NCI-H82 treated with DMSO at 0.1 percent for 48 hours (cell line): ENCODE results near the gene ATG16L1.
"Not testable (repeated sequence)": the region's sequence is repeated elsewhere in the genome, so short reads cannot be mapped to it uniquely, and the experiment has no call there.

Experiments
- DNase-seq: peaks from one replicate; lab custom pipeline; 2025; ENCODE audit not compliant: unreplicated experiment; lab: John Stamatoyannopoulos, UW

The ATG16L1 gene

DNA sequence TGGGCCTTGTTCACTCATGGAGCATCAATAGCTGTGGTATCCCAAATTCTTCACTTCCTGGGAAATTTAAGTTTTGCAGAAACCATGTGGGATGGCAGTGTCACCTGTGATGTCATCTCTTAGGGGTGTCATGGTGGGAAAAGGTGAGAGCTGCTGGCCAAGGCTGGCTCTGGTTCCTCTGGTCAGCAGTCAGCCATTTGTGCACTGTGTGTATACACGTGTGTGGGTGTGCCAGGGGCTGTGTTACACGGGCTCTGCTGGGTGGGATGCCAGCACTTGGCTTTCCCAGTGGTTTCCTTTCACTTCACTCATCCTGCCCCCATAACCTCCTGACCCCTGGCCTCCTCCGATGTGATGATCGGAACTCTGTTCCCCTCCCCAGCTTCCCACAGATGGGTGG, 77.4 kb downstream of the ATG16L1 start:
- no peak for DNase-seq

DNA sequence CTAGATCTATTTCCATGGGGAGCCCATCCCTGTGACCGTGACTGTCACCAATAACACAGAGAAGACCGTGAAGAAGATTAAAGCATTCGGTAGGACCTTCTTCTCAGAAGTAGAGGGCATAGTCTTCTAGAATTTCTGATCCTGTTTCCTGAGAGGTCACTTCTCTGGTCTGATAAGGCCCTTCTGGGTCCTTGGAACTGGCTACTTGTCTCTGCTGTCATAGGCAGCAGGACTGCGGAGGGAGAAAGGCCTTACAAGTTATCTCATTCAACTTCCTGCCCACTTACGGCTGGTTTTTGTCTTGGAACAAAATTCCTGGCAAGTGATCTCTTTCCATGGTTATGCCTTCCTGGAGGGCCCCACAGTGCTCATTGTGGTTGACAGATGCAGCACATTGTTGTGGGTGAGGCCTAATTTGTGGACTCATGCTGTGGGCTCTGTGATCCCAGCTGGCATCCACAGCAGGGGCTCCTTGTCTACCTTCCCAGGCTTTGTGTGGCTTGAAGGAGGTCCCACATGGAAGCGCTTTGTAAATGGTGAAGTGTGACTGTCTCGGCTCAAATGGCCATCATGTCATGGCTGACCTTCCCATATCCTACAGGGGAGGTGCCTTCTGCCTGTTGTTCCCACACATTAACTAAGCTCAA, 78.1 kb downstream of the ATG16L1 start:
- DNase-seq = no peak

DNA sequence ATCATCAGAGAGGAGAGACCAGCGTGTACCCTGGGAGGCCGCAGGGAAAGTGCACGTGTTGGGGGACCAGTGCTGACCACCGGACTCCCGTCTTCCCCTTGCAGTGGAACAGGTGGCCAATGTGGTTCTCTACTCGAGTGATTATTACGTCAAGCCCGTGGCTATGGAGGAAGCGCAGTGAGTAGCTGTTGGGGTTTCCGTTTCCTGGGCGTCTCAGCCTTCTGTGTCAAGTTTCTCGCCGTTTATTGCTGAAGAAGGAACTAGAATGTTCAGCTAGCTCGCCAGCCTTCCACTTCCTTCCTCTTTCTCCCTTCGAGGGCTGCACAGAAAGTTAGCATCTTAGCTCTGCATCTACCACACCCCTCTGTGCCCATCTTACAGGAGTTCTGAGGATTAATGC, 80.1 kb downstream of the ATG16L1 start:
- DNase-seq = no peak

DNA sequence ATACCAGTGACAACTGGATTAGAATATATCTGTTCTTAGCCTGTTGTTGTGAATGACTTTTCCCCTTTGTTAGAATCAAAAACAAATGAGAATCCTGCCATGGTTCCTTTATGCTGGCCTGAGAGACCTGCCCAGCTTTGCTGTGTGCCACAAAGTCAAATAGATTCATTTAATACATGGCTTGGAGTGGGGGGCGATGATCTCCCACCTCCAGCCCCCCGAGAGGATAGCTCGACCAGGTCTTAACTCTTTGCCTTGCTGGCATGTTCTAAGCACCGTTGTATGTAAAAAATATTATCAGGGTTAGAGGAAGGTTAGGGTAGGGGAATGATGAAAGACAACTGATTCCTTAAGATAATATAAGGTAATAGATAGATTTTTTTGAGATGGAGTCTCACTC, 80.7 kb downstream of the ATG16L1 start:
- no peak for DNase-seq

DNA sequence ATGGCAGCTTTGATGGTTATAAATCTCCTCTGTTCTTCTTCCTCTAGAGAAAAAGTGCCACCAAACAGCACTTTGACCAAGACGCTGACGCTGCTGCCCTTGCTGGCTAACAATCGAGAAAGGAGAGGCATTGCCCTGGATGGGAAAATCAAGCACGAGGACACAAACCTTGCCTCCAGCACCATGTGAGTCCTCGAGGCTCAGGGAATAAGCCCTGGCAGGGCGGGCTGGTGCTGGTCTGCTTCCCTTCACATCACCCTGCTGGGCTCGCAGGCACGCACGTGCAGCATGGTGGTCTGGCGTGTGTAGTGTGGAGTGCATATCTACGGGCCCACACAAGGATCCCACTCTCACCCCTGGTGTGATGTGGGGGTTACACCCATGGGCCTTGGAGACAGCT, 83.4 kb downstream of the ATG16L1 start:
- no peak for DNase-seq

DNA sequence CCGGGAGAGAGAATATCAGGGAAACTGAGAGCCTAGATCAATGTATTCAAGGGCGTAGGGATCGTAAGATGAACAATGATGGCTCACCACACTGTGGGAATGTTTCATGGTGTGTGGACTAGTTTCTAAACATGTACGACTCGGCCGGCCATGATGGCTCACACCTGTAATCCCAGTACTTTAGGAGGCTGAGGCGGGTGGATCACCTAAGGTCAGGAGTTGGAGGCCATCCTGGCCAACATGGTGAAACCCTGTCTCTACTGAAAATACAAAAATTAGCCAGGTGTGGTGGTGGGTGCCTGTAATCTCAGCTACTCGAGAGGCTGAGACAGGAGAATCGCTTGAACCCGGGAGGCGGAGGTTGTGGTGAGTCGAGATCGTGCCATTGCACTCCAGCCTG, 84.6 kb downstream of the ATG16L1 start:
- DNase-seq = not testable (repeated sequence)

DNA sequence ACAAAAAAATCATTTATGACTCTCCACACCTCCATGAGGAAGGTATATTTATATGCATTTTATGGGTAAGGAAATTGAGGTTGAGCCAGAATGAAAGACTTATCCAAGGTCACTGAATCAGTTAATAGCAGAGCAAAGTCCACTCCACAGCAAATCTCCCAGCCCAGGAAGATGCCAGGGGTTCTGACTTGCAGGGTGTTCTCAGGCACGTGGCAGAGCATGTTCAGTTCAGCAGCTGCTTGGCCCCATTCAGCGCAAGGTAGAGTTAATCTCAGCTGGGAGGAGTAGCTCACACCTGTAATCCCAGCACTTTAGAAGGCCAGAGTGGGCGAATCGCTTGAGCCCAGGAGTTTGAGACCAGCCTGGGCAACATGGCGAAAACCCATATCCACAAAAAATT, 85.1 kb downstream of the ATG16L1 start:
- DNase-seq = no peak

DNA sequence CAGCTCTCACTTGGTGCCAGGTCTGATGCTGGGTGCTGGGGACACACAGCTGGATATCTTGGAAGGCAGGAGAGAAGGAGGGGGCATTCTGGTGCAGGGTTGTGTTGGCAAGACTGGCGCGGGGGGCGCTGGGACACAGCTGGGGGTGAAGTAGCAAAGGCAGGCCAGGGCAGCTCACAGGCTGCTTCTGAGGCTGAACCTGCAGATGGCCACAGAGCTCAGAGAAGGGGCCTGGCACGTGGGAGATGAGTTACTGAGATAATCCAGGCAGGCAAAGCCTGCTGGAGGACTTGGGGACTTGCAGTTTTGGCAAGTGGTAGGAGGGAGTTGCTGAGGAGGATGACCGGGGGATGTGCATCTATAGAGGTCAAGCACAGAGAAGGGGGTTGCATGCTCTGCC, 86.6 kb downstream of the ATG16L1 start:
- DNase-seq = peak; percentile 50

DNA sequence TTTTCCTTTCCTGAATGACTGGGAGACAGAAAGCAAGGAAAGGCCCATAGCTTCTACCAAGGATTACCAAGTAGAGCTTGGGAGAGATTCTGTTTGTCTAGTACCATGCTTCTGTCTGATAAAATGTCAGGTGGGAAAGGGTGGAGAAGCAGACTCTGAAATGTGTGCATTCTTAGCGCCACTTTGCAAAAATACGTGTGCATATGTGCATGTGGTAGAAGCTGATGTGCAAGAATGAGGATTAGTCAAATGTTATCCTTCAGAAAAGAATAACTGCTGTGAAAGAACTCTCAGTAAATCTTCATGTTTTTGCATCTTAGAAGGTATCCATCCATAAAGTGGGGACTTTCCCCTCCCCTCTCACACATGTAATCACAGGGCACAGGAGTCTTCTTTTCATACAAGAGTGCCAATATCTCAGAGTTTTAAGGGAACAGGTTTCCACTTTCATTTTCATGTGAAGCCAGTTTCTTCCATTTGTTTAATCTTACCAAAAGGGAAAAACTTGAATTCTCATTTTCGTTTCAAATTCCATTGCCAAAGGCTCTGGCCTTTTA, 87.4 kb downstream of the ATG16L1 start:
- DNase-seq = no peak

DNA sequence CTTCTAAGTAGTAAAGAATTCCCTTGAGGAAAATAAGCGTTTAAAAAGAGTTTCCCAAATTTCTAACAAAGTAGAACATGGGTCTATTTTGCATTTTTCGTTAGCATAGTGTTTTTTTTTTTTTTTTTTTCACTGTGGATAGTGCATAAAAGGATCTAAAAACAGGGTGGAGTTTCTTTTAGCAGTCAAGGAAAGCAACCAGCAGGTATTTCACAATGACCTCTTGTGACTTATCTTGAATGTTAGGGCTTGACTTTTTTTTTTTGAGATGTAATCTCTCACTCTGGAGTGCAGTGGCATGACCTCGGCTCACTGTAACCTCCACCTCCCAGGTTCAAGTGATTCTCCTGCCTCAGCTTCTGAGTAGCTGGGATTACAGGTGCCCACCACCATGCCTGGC, 88.0 kb downstream of the ATG16L1 start:
- DNase-seq = no peak

DNA sequence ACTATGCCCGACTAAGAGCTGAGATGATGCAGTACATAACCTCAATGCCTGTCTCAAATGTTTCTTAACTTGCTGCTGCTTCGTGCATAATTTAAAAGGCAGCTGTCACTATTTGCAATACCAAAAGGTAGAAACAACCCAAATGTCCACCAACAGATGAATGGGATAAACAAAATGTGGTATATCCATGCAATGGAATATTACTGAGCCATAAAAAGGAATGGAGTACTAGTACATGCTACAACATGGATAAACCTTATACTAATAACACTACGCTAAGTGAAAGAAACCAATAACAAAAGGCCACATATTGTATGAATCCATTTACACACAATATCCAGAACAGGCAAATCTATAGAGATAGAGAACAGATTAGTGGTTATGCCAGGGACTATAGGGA, 89.8 kb downstream of the ATG16L1 start:
- no peak for DNase-seq

DNA sequence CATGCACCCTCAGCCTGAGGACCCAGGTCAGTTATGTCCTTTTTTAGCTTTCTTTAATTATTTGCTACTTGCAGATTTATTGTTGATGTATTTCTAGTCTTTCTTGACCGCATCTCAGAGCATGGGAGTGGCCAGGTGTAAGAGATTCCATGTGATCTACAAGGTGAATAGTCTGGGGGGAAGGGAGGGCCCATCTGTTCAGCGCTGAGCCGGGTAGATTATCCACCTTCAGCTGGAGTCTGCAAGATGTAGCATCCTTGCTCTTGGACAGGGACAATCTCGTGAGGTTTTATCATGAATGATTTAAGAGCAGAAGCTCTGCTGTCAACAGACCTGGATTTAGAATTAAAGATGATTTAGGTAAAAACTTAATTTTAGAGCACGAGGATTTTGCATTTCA, 90.8 kb downstream of the ATG16L1 start:
- peak; percentile 78 for DNase-seq

DNA sequence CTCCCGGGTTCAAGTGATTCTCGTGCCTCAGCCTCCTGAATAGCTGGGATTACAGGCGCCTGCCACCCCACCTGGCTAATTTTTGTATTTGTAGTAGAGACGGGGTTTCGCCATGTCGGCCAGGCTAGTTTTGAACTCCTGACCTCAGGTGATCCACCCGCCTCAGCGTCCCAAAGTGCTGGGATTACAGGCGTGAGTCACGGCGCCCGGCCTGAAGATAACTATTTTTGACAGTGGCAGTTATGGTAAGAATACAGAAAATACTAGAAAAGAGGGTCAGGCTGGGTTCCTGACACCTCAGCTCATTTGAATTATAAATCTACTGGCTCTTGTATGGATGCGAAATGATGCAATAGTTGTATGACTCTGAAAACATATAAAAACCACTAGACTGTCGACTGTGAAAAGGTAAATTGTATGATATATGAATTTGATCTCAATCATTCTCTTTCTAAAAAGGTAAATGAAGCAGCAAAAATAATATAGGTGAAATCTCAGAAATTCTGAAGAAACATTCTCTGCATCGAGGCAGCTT, 91.8 kb downstream of the ATG16L1 start:
- DNase-seq = no peak
